HepG2 (cell line): Measurements from ENCODE around the gene ELP5. TPM values are rescaled to one million over a fixed set of nuclear protein-coding genes. Genes with fewer than 3 reads are reported as not detected.

Experiments used
- ESRRA ChIP-seq: sonication (generic); formaldehyde crosslinking; IDR thresholded peaks from 2 replicates; pipeline ENCODE4 v1.5.1; 2020; ENCODE audit warnings: mild to moderate bottlenecking, low read depth, missing genetic modification reagents
- HOXA3 ChIP-seq: sonication (generic); formaldehyde crosslinking; IDR thresholded peaks from 2 replicates; pipeline ENCODE4 v1.5.0; 2020; ENCODE audit warnings: missing genetic modification reagents
- MED13 ChIP-seq: sonication (generic); formaldehyde crosslinking; IDR thresholded peaks from 2 replicates; pipeline ENCODE4 v1.5.0; 2020; ENCODE audit warnings: missing genetic modification reagents
- ZKSCAN1 ChIP-seq: fragments of 150-350 bp; IDR thresholded peaks from 2 replicates; pipeline ENCODE4 v1.6.1; 2014; ENCODE audit warnings: low read length
- ZNF20 ChIP-seq: sonication (generic); formaldehyde crosslinking; IDR thresholded peaks from 2 replicates; pipeline ENCODE4 v1.4.0; 2020; ENCODE audit warnings: mild to moderate bottlenecking, moderate library complexity, missing genetic modification reagents
- ZNF629 ChIP-seq: sonication (generic); formaldehyde crosslinking; conservative IDR thresholded peaks from 2 replicates; pipeline ENCODE4 v1.5.0; 2020; ENCODE audit warnings: missing genetic modification reagents
- ZNF841 ChIP-seq: sonication (generic); formaldehyde crosslinking; IDR thresholded peaks from 2 replicates; pipeline ENCODE4 v1.8.1; 2023; ENCODE audit warnings: missing genetic modification reagents, borderline replicate concordance
- polyA plus RNA-seq, 8 experiments: library from polyadenylated mRNA; depleted of rRNA in 3 of 8; stranded (reverse) in 7 of 8; unstranded in 1 of 8; fragments of >200 nt; fragmentation: Illumina TruSeq in 4 of 8; extraction: Trizol in 4 of 8; gene quantifications; 2 replicates each; pipeline versions ENCODE4 v1.2.1 to v1.2.3, GENCODE V29; 2011 to 2016; ENCODE audit warnings: low read depth in 4 of 8, missing spikeins in 1 of 8, mixed read lengths in 1 of 8; ENCODE audit not compliant: insufficient read depth in 1 of 8
- total RNA-seq, 5 experiments: library from RNA; depleted of rRNA; stranded (reverse); fragments of >200 nt; fragmentation: Illumina TruSeq; extraction: Trizol; gene quantifications; 2 replicates each; pipeline ENCODE4 v1.2.3, GENCODE V29; 2016; ENCODE audit warnings: low read depth in 1 of 5
- TF ChIP-seq, protein P1 (sequence below): sonication (generic); formaldehyde crosslinking; conservative IDR thresholded peaks from 2 replicates; pipeline ENCODE4 v1.8.0; 2022; ENCODE audit warnings: missing genetic modification reagents
- TF ChIP-seq, protein P2 (sequence below): sonication (generic); formaldehyde crosslinking; IDR thresholded peaks from 2 replicates; pipeline ENCODE4 v1.8.1; 2023; ENCODE audit warnings: mild to moderate bottlenecking, inconsistent platforms, moderate library complexity, missing genetic modification reagents, borderline replicate concordance
- TF ChIP-seq, protein P3 (sequence below), 2 experiments: sonication (generic) in 1 of 2; formaldehyde crosslinking in 1 of 2; IDR thresholded peaks; 2 replicates each; pipeline versions ENCODE4 v1.4.0 to v1.6.1; 2018 to 2020; ENCODE audit warnings: missing genetic modification reagents in 2 of 2, borderline replicate concordance in 1 of 2, low read depth in 1 of 2, mild to moderate bottlenecking in 1 of 2, missing biosample characterization in 1 of 2
- TF ChIP-seq, protein P4 (sequence below): sonication (generic); formaldehyde crosslinking; IDR thresholded peaks from 2 replicates; pipeline ENCODE4 v1.8.0; 2022; ENCODE audit warnings: missing genetic modification reagents, low read depth, mild to moderate bottlenecking, borderline replicate concordance
- TF ChIP-seq, protein P5 (sequence below): sonication (generic); formaldehyde crosslinking; IDR thresholded peaks from one replicate; pipeline ENCODE4 v1.5.1; 2020; ENCODE audit warnings: mild to moderate bottlenecking, missing genetic modification reagents; ENCODE audit errors: not compliant biosample characterization

Gene ELP5
- total and polyA plus RNA-seq, 2 of the 13 experiments (the other 11 are each of a cell fraction or from before 2014, with no cell fraction given) = 67.6 to 69.8 TPM

- TF ChIP-seq, protein P1, sequence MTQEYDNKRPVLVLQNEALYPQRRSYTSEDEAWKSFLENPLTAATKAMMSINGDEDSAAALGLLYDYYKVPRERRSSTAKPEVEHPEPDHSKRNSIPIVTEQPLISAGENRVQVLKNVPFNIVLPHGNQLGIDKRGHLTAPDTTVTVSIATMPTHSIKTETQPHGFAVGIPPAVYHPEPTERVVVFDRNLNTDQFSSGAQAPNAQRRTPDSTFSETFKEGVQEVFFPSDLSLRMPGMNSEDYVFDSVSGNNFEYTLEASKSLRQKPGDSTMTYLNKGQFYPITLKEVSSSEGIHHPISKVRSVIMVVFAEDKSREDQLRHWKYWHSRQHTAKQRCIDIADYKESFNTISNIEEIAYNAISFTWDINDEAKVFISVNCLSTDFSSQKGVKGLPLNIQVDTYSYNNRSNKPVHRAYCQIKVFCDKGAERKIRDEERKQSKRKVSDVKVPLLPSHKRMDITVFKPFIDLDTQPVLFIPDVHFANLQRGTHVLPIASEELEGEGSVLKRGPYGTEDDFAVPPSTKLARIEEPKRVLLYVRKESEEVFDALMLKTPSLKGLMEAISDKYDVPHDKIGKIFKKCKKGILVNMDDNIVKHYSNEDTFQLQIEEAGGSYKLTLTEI (CRISPR knock-in tag) = no peak
- TF ChIP-seq, protein P2, sequence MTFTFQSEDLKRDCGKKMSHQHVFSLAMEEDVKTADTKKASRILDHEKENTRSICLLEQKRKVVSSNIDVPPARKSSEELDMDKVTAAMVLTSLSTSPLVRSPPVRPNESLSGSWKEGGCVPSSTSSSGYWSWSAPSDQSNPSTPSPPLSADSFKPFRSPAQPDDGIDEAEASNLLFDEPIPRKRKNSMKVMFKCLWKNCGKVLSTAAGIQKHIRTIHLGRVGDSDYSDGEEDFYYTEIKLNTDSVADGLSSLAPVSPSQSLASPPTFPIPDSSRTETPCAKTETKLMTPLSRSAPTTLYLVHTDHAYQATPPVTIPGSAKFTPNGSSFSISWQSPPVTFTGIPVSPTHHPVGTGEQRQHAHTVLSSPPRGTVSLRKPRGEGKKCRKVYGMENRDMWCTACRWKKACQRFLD (CRISPR knock-in tag) = 0 out of 2 replicates have a peak, but pooled peaks have one; percentile 60
- TF ChIP-seq MED13 (CRISPR knock-in tag) = no peak
- 0 out of 2 replicates have a peak, but pooled peaks have one; percentile 5 for TF ChIP-seq ZNF629
- TF ChIP-seq HOXA3 (CRISPR knock-in tag) = peak; percentile 85
- no peak for TF ChIP-seq ZNF841 (CRISPR knock-in tag)
- no peak for TF ChIP-seq ZKSCAN1
- no peak for TF ChIP-seq ESRRA (CRISPR knock-in tag)
- TF ChIP-seq, protein P3, sequence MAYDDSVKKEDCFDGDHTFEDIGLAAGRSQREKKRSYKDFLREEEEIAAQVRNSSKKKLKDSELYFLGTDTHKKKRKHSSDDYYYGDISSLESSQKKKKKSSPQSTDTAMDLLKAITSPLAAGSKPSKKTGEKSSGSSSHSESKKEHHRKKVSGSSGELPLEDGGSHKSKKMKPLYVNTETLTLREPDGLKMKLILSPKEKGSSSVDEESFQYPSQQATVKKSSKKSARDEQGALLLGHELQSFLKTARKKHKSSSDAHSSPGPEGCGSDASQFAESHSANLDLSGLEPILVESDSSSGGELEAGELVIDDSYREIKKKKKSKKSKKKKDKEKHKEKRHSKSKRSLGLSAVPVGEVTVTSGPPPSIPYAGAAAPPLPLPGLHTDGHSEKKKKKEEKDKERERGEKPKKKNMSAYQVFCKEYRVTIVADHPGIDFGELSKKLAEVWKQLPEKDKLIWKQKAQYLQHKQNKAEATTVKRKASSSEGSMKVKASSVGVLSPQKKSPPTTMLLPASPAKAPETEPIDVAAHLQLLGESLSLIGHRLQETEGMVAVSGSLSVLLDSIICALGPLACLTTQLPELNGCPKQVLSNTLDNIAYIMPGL (CRISPR knock-in tag; IDR thresholded peaks at IDR 0.05; ENCODE audit: borderline replicate concordance in 1 of 2, low read depth in 1 of 2) = peak; percentile 37 to 45; a peak in 2 of 4 replicates
- TF ChIP-seq, protein P4, sequence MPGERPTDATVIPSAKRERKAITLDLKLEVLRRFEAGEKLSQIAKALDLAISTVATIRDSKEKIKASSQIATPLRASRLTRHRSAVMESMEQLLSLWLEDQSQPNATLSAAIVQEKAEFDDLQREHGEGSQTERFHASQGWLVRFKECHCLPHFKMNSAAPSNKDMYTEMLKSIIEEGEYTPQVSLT (CRISPR knock-in tag) = no peak
- TF ChIP-seq ZNF20 (CRISPR knock-in tag) = no peak
- TF ChIP-seq, protein P5, sequence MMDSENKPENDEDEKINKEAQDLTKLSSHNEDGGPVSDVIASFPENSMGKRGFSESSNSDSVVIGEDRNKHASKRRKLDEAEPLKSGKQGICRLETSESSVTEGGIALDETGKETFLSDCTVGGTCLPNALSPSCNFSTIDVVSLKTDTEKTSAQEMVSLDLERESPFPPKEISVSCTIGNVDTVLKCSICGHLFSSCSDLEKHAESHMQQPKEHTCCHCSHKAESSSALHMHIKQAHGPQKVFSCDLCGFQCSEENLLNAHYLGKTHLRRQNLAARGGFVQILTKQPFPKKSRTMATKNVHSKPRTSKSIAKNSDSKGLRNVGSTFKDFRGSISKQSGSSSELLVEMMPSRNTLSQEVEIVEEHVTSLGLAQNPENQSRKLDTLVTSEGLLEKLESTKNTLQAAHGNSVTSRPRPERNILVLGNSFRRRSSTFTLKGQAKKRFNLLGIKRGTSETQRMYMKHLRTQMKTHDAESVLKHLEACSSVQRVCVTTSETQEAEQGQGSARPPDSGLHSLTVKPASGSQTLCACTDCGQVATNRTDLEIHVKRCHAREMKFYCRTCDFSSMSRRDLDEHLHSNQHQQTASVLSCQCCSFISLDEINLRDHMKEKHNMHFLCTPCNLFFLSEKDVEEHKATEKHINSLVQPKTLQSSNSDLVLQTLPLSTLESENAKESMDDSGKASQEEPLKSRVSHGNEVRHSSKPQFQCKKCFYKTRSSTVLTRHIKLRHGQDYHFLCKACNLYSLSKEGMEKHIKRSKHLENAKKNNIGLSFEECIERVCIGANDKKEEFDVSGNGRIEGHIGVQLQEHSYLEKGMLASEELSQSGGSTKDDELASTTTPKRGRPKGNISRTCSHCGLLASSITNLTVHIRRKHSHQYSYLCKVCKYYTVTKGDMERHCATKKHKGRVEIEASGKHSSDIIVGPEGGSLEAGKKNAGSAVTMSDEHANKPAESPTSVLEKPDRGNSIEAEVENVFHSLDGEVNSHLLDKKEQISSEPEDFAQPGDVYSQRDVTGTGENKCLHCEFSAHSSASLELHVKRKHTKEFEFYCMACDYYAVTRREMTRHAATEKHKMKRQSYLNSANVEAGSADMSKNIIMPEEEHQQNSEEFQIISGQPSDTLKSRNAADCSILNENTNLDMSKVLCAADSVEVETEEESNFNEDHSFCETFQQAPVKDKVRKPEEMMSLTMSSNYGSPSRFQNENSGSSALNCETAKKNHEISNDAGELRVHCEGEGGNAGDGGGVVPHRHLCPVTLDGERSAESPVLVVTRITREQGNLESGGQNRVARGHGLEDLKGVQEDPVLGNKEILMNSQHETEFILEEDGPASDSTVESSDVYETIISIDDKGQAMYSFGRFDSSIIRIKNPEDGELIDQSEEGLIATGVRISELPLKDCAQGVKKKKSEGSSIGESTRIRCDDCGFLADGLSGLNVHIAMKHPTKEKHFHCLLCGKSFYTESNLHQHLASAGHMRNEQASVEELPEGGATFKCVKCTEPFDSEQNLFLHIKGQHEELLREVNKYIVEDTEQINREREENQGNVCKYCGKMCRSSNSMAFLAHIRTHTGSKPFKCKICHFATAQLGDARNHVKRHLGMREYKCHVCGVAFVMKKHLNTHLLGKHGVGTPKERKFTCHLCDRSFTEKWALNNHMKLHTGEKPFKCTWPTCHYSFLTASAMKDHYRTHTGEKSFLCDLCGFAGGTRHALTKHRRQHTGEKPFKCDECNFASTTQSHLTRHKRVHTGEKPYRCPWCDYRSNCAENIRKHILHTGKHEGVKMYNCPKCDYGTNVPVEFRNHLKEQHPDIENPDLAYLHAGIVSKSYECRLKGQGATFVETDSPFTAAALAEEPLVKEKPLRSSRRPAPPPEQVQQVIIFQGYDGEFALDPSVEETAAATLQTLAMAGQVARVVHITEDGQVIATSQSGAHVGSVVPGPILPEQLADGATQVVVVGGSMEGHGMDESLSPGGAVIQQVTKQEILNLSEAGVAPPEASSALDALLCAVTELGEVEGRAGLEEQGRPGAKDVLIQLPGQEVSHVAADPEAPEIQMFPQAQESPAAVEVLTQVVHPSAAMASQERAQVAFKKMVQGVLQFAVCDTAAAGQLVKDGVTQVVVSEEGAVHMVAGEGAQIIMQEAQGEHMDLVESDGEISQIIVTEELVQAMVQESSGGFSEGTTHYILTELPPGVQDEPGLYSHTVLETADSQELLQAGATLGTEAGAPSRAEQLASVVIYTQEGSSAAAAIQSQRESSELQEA (CRISPR knock-in tag) = no peak
Measured at GRCh38 chr17:7239091-7240027, 12.7 kb upstream of the ELP5 start, which contains the start of gene PHF23 (continued).
